Fibroblast of lung (primary cell): Measurements from ENCODE around the gene ELMOD1.

ENCODE experiments used
- EZH2 ChIP-seq: IDR thresholded peaks from 2 replicates; pipeline ENCODE4 v1.5.1; 2012; ENCODE audit warnings: low read length, control low read depth, mild to moderate bottlenecking; ENCODE audit errors: missing control alignments
- TF ChIP-seq, protein P1 (sequence below), 2 donors: IDR thresholded peaks in 1 of 2; conservative IDR thresholded peaks in 1 of 2; 1 replicate in 1 of 2; 2 replicates in 1 of 2; pipeline ENCODE4 v1.5.1; 2011 to 2012; ENCODE audit warnings: low read length in 2 of 2, control low read depth in 1 of 2, inconsistent platforms in 1 of 2, low read depth in 1 of 2, mild to moderate bottlenecking in 1 of 2

DNA sequence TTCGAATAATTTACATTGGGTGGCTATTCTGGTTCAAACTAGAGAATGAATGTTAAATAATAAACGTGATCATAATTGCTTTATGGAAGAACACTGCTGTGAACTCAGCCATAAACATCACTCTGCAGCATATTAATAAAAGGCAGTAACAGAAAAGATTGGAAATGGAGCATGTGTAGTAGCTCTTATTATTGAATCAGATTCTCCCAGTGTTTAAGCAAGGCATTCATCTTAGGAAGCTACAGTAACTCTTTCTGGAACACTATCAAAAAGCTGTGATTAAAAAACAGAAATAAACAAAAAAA is 34.7 kb downstream of the ELMOD1 start:
- TF ChIP-seq, protein P1, sequence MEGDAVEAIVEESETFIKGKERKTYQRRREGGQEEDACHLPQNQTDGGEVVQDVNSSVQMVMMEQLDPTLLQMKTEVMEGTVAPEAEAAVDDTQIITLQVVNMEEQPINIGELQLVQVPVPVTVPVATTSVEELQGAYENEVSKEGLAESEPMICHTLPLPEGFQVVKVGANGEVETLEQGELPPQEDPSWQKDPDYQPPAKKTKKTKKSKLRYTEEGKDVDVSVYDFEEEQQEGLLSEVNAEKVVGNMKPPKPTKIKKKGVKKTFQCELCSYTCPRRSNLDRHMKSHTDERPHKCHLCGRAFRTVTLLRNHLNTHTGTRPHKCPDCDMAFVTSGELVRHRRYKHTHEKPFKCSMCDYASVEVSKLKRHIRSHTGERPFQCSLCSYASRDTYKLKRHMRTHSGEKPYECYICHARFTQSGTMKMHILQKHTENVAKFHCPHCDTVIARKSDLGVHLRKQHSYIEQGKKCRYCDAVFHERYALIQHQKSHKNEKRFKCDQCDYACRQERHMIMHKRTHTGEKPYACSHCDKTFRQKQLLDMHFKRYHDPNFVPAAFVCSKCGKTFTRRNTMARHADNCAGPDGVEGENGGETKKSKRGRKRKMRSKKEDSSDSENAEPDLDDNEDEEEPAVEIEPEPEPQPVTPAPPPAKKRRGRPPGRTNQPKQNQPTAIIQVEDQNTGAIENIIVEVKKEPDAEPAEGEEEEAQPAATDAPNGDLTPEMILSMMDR (conservative IDR thresholded peaks at IDR 0.05 in 1 of 2, IDR thresholded peaks at IDR 0.05 in 1 of 2; ENCODE audit: low read depth in 1 of 2, low read length in 2 of 2), result no peak
- TF ChIP-seq EZH2, result no peak
